ENCODE results near the gene STARD13.

GRCh38 chr13:33193428-33193974 lies 92.1 kb downstream of the STARD13 start:
- no peak for TF ChIP-seq POLR2A (IDR thresholded peaks at IDR 0.05)
- TF ChIP-seq CTCF (IDR thresholded peaks at IDR 0.05), result no peak
